Measurements from ENCODE around the gene CRTAC1.

The CRTAC1 gene

DNA sequence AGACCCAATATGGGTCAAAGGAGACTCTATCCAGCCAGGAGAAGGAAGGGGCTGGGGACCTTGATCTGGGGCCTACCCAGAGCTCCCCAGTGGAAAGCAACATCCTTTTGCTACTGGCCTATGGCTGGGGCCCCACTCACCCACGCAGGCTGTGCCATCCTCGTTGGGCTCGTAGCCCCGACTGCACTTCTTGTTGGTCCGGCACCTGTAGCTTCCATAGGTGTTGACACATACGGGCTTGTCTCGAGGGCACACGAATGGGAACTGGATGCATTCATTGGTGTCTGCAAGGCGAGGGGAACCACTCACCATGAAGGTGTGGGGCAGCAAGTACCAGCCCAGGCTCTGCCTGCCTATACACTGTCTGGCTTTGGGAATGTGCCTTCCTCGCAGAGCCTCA, 150.3 kb downstream of the CRTAC1 start:
- H3K27ac ChIP-seq: no peak overlapping the region
- DNase-seq (ENCODE audit: low read depth, low spot score): no peak

DNA sequence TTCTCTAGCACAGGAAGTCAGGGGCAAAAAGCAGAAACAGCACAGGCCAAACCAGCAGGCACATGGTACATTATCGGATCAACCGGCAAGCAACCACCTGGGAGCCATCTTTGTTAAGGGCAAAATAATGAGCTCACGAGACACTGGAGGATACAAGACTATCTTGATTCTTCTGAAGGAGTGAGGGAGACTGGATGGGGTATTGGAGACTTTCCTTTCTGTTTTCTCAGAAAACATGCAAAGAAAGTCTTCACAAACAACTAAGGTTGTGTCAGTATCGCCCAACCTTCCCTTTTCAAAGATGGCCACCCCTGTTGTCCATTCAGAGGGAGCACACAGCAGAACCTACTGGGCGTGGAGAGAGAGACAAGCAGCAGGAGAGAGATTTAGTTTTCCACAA, 151.2 kb downstream of the CRTAC1 start:
- DNase-seq (ENCODE audit: low read depth, low spot score): no peak
- H3K27ac ChIP-seq: no peak overlapping the region

DNA sequence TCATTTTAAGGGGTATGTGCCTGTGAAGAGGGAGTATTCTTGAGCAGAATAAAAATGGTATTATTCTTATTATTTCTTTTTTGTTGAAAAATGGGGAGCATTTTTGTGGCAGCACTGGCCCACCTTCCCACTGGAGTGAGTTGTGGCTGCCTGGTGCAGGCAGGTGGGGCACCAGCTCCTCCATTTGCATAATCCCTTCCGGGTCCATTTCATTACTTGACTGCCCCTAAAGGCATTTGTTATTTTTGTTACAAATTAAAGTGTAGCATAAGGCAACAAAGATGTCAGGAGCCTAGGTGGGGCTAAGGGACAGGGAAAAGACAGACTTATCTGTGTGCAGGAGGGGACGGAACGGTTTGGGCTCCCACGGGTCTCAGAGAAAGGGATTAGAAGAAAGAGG, 154.0 kb downstream of the CRTAC1 start:
- DNase-seq (ENCODE audit: low read depth, low spot score): no peak
- H3K27ac ChIP-seq: no peak overlapping the region

DNA sequence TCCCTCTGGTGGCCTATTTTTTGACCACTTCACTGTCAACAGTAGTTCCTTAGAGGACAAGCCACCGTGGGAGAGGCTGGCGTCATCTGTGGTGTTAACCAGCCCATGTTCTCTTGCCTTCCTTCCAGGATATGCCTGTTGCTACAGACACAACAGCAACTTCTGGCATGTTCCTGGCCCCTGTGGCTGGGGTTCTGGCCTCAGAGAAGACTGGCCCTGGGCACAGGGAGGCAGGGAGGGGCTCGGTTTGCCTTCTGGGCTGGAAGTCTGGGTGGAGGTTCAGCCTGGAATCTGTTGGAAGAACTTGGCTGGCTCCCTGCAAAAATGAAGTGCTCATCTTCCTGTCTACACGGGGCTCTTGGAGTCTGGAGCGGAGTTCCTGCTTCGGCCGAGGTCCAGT, 155.0 kb downstream of the CRTAC1 start:
- DNase-seq (ENCODE audit: low read depth, low spot score): no peak
- H3K27ac ChIP-seq: no peak overlapping the region

DNA sequence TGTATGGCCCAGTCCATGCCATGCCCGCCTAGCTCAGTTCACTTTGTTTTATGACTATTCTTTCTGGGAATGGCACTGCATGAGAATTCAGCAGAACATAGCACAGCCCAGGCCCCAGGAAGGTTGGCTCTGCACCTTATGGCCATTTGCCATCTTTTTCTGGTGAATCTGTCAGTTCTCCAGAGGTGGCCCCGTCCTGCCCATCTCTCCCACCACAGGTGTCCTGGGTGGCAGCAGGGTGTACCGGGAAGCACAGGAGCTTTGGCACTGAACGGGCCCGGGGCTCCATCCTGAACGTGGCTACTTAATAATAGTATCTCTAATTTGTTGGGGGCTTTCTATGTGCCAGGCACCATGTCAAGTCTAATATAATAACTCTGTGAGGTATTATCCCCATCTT, 156.1 kb downstream of the CRTAC1 start:
- no peak overlapping the region for H3K27ac ChIP-seq
- no peak for DNase-seq (ENCODE audit: low read depth, low spot score)

DNA sequence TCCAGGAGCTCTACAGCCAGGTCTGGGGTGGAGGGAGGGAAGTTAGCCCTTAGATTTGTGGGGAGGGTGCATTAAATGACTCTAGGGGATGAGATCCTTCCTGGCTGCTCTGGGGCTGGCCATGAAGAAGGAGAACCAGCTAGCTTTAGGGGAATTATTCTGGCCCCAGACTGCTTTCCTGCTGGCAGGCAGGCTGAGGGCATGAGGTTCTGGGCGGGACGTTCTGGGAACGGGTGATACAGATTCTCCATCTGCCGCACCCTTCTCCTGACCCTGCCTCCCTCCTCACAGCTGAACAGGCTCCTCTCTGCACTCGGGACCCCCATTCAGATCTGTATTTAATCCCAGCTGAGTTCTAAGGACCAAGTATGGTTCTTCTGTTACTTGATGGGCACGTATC, 156.9 kb downstream of the CRTAC1 start:
- no peak for DNase-seq (ENCODE audit: low read depth, low spot score)
- no peak overlapping the region for H3K27ac ChIP-seq

DNA sequence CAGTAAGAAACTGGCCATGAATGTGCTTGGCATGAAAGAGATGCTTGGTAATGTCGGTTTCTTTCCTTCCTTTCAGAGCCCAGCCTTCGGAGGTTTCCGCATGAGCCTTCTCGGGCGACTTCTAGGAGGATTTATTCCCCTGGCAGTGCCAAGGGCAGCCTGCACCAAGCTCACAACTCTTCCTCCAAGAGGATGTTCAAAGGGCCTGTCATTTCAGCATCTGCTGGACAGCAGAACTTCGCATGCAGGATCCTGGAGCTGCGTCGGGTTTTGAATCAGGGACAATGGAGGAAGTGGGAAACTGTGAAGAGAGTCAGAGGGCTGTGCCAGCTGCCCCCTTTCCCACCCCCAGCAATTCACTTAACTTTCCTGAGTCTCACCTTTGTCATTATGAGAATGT, 159.4 kb downstream of the CRTAC1 start:
- no peak for DNase-seq (ENCODE audit: low read depth, low spot score)
- H3K27ac ChIP-seq: no peak overlapping the region

DNA sequence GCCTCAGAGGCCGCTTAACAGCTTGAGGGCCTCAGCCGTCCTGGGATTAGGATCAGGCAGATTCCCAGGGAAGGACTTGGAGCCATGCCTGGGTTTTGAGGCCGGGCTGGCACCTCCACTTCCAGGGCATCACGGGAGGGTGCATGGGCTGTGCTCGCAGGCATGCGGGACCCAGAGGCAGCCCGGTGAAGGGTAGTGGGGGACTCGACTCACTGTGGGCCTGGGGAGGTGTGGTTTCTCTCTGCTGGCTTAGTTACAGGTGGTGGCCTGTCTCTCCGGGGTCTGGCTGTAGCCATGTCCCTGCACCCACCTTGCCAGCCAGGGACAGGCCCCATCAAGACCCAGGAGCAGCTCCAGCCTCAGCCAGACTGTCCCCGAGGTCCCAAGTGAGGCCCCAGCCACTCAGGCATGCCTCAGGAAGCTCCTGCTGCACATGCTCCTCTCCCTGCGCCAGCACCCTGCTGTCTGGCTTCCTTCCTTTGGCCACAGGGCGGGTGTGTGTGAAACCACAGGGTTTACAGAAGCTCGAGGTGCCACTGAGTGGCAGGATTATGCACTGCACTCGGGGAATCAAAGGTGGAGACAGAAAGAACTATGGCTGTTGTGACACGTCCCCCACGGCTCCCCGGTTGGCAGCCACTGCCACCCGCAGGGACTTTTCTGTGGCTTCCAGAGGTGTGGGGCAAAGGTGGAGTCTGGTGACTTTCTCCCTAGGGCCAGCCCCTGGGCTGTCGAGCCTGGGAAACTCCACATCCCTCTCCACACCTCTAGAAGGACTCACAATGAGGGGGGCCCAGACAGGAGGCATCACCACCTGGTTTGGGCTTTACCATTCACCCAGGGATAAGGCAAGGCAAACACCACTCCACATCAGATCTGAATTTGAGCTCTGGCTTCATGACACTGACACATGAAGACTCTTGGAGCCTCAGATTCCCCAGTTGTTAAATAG, 161.1 kb downstream of the CRTAC1 start:
- H3K27ac ChIP-seq: no peak overlapping the region
- DNase-seq (ENCODE audit: low read depth, low spot score): peak; percentile 58

DNA sequence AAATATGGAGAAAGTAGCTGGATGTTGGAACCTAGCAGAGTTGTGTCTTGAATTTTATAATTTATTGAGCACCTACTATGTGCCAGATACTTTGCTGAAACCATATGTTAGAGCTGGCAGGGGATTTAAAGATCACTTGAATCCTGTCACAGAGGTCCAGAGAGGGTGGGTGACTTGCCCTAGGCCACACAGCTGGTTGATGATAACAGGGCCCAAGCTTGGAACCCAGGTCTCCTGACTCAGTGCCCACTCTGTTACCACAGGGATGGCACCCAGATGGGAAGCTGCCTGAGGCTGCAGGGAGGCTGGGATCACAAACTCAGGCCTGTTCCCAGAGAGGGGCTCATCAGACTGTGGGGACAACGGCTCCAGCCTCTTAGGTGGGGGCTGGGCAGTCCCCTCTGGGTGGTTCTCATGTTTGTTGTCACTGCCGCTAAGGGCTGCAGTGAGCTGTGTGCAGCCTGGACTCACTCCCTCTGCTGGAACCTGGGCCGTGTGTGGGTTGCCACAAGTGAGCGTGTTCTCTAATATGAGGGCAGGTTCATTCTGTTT, 162.2 kb downstream of the CRTAC1 start:
- DNase-seq (ENCODE audit: low read depth, low spot score): no peak
- no peak overlapping the region for H3K27ac ChIP-seq

DNA sequence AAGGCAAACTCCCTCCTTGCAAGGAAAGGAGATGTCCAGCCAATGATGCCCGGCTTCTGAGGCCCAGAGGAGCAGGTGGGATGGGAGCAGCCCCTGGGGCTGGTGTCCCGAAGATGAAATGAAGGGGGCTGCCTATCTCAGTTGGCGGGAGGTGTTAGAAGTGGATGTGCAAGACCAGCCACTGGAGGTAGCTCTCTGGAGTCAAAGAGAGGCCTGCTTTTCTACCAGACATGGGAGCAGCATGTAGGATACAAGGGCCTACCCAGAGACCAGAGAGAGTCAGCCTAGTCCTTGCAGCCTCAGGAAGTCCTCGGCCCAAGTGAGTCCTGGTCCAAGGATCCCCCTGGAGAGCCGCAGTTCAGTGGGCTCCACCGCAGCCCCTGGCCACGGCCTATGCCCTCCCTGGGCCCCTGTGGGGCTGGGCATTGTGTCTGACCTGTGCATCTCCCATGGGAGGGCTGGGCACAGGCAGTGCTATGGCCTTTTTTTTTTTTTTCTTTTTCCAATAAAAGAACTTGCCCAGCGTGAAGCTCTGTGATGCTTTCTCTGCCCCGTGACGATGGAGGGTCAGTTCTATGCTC, 163.1 kb downstream of the CRTAC1 start:
- H3K27ac ChIP-seq: no peak overlapping the region
- no peak for DNase-seq (ENCODE audit: low read depth, low spot score)

DNA sequence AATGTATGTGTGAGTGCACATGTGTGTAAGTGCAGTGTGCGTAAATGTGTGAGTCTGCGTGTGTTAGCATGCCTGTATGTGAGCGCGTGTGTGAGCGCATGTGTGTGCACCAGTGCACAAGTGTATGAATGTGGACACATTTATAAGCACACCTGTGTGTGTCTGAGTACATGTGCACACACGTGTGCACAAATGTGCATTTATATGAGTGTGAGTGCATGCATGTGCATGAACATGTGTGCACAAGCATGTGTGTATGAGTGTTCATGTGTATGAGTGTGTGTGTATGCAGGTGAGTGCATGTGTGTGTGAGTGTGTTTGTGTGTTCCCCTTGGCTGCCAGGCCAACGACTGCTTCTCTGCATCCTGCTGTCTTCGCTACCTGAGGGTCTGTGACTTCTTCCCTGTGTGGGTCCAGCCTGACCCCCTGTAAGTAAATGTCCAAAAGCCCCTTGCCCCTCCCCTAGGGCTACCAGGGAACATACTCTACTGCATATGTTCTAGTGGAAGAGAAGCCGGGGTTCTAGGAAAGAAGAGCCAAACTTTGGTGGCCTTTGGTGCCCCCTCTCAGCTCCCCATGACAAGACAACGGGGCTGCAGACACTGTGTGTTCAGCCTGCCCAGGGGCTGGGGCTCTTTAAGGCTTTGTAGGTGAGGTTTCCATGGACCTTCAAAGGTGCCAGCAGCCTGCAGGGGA, 163.7 kb downstream of the CRTAC1 start:
- no peak overlapping the region for H3K27ac ChIP-seq

DNA sequence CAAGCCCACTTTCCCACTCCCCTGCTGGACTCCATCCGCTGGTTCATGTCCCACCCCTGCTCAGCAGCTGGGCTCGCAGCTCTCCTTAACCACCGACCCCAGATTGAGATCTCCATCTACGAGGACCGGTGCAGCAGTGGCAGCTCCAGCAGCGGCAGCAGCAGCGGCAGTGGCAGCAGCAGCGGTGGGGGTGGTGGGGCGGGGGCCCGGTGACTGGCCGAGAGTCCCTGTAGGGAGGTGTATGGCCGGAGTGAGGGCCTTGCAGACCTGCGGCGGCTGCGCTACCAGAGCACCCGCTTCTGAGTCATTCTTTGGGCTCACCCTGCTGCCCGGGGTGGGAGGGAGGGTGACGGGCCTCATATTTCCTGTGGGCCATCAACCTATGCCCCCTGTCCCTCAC, 164.9 kb downstream of the CRTAC1 start:
- DNase-seq (ENCODE audit: low read depth, low spot score): no peak
- H3K27ac ChIP-seq: no peak overlapping the region

More for the DNA sequence above, 163.7 kb downstream of the CRTAC1 start:
- no peak for DNase-seq (ENCODE audit: low read depth, low spot score)

DNA sequence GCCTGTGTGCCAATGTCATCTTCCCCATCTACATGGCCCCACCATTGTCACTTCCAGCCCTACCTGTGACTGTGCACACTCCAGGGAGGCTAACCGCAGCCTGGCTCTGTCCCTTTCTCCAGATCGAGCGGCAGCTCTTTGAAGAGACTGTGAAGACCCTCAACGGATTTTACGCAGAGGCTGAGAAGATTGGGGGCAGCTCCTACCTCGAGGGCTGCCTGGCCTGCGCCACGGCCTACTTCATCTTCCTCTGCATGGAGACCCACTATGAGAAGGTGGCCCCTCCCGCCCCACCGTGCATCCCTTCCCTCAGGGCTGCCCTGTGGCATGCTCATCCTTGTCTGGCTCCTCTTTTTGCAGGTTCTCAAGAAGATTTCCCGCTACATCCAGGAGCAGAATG, 166.6 kb downstream of the CRTAC1 start:
- no peak overlapping the region for H3K27ac ChIP-seq
- no peak for DNase-seq (ENCODE audit: low read depth, low spot score)

DNA sequence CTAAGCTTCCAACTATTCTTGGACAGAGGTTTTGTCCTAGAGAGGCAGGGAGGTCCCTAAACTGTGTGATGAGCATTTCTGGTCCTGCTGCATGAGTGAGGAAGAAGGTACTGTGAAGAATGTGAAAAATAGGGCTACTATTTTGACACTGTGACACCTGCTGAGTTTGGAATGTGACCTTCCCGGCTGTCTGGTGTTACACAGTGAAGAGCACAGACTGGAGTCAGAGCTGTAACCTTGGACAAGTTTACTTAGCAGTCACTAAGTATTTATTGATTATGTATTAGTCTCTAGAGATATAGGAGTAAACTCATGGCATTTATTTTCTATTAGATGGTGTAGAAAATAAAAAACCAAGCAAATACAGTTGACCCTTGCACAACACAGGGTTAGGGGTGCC, 168.5 kb downstream of the CRTAC1 start:
- H3K27ac ChIP-seq: no peak overlapping the region
- DNase-seq (ENCODE audit: low read depth, low spot score): no peak

DNA sequence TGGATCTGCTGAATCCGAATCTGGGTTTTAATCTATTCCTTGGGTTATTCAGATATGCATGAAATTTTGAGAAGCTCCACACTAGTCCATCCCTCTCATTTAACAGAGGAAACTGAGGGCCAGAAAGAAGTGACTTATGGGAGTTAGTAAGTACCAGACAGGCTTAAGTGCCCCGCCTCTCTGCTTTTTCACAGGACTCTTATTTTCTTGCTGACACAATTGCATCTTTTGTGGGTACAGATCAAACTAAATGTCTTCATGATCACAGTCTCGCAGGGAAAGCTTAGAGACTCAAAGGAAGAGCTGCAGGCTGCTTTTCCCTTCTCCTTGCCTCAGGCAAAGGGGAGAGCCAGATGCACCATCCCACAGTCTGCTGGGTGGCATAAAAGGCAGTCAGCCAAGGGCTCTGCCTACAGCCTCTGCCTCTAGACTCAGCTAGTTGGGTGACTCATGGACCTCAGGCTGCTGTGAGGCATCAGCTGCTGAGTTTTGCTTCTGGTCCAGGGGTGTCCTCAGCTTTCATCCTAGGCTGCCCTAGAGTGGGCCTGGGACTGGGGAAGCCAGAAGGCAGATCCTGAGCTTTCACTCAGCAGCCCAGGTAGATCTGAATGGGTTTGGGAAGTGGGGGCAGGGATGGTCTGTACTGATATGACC, 169.2 kb downstream of the CRTAC1 start:
- H3K27ac ChIP-seq: no peak overlapping the region
- peak; percentile 66 for DNase-seq (ENCODE audit: low read depth, low spot score)

DNA sequence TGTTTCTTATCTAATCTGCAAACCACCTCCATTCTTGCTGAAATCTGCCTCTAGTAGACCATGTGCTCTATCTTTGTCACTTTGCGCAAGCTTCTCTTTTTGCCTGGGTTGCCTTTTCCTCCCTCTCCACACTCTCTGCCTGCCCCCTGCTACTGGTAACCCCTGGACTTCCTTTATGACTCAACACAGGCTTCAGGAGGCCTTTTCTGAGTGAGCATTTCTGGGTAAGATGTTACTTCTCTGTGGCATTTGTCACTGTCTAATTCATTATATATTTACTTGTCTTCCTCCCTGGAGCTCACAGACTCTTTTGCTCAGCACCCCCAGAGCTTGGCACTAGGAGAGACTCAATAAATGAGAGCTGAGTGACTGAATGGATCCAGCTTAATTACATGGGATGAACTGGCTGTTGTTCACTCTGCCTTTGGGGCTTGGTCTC, 172.4 kb downstream of the CRTAC1 start:
- DNase-seq (ENCODE audit: low read depth, low spot score): no peak
- H3K27ac ChIP-seq: no peak overlapping the region

DNA sequence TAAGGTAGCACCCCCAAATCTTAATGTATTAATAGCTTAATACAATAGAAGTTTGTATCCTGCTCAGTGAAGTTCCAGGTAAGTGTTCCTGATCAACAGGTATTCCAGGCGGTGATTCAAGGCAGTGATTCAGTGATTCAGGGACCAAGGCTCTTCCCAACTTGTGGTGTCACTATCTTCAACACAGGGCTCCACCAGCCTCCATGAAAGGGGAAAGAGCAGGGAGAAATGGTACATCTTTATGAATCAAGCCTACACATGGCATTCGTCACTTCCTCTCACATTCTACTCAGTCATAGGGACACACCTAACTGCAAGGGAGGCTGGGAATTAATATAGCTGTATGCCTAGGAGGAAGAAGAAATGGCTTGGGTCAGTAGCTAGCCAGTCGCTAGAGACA, 175.7 kb downstream of the CRTAC1 start:
- no peak for DNase-seq (ENCODE audit: low read depth, low spot score)
- H3K27ac ChIP-seq: peak overlapping the region; percentile 42

DNA sequence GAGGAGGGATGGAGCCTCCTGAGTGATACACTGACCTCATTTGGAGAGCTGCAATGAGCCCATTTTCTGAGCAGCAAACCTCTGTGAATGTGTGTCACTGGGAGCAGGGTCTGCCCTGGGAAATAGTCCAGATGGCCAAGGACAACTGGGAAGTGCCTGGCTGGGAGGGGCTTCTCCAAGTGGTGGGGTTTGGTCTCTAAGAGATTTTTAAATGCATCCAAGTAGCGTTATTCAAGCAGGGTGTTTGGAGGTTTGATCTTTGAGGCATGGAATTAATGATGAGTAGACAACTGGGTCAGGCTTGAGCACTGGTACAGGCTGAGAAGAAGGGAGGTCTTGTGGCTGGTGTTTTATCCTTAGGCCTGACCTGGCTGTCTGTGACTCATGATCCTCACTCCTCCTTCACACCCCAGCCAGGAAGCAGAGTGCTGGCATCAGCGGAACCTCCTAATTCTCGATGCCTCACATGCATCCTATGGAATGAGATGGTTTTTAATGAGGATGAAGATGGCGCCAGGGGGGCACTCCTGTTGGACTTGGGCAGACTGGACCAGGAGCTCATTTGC, 177.5 kb downstream of the CRTAC1 start:
- DNase-seq (ENCODE audit: low read depth, low spot score): no peak
- H3K27ac ChIP-seq: no peak overlapping the region

DNA sequence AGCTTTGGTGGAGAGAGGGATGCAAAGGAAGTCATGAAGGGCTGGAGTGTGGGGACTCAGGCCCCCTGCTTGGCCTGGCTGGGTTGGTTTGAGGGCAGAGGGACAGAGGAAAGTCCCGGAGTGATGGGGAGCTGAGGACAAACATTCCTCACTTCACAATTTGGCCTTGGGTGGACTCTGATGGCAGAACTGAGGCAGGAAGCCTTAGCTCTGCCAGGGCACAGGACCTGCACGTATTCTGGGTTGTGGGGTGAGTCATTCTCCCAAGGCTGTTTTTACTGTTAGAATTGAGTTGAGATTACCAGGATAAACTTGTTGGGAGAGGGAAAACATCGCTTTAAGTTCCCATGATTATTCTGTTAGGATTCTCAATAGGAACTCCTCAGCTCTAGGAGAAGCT, 178.1 kb downstream of the CRTAC1 start:
- no peak for DNase-seq (ENCODE audit: low read depth, low spot score)
- peak overlapping the region; percentile 8 for H3K27ac ChIP-seq

DNA sequence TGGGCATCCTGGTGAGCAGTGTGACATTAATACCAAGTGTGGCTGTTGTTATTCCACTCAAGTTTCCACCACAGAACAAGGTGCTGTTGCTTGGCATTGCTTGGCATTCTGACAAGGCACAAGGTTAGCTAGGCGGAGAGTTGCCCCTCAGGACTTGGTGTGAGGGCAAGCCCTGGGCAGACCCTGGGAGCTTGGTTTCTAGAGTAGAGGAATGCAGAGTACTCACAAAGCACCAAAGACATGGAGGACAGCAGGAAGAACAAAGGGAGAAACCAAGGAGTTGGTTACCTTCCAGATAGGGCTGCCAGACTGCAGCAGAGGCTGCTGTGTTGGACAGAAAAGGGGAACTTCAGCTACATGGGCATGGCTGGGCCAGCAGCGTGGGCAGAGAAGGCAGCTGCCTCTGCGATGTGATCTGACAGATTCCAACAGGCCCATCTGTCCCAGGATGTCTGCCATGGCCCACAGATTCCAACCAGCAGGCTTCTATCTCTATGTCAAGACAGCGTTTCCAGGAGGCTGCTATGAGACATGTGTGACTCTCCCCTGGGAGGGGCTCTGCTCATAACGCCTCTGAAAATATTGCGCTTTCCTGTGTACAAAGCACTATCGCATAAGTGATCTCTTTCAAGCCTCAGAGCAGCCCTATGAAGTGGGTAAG, 178.9 kb downstream of the CRTAC1 start:
- peak overlapping the region; percentile 8 for H3K27ac ChIP-seq
- DNase-seq (ENCODE audit: low read depth, low spot score): no peak
